ENCODE measurements around the gene USP36. TPM values are rescaled to one million over a fixed set of nuclear protein-coding genes. Genes with fewer than 3 reads are reported as not detected.
"Not testable (repeated sequence)": the region's sequence is repeated elsewhere in the genome, so short reads cannot be mapped to it uniquely, and the experiment has no call there.

Gene USP36
- total RNA-seq, 5 donors from 2014 or later (not counting 1 experiment from before 2014, with no cell fraction given), result 132 to 487 (median 143) TPM

- DNase-seq, result no peak
- Mint-ChIP-seq H3K27ac (no peak overlapping the region), H3K27me3 (peaks cover 0 to 16% of the 10 kb centered on the region in 2 donors), H3K9me3 (no peaks in the 10 kb centered on the region), H3K4me1 (peaks cover 2 to 17% (median 4%) of the 10 kb centered on the region in 3 donors), H3K36me3 (no peaks in the 10 kb centered on the region), H3K4me3 (no peak overlapping the region)
- 82% methylated on average over 9 of the region's 21 CpGs for WGBS (ENCODE audit: insufficient coverage)
- Histone ChIP-seq H3K27me3 (replicated peaks in 1 of 2; ENCODE audit: control insufficient read depth in 2 of 2, extremely low read depth in 1 of 2, insufficient read depth in 2 of 2, low read length in 1 of 2) (peaks cover 0 to 18% of the 10 kb centered on the region in 2 experiments), H3K4me3 (ENCODE audit: control insufficient read depth in 1 of 2, extremely low read depth in 1 of 2, low read length in 1 of 2) (no peak overlapping the region), H3K9me3 (no peaks in the 10 kb centered on the region), H3K36me3 (ENCODE audit: control insufficient read depth in 2 of 2, extremely low read depth in 1 of 2, insufficient read depth in 1 of 2, low read length in 1 of 2) (no peaks in the 10 kb centered on the region), H3K4me1 (ENCODE audit: control insufficient read depth in 1 of 2, extremely low read depth in 1 of 2, insufficient read depth in 2 of 2, low read length in 2 of 2) (peaks cover 0 to 1% of the 10 kb centered on the region in 2 experiments), H3K27ac (ENCODE audit: low read length) (no peak overlapping the region)
- CTCF ChIA-PET, result interaction anchor here in 1 of 2 donors (0.7 kb wide), 1 partner anchor 19 kb away, joined by 11 read pairs; no protein-coding TSS in a partner anchor
- POLR2A ChIA-PET, result interaction anchor here in 1 of 2 donors (0.5 to 0.7 kb wide), 3 partner anchors 11 to 27 kb away, joined by 3 read pairs; no protein-coding TSS in a partner anchor
- no peak for ATAC-seq (replicated peaks in 1 of 4)
Observed at GRCh38 chr17:78873519-78874340, 33.1 kb upstream of the USP36 start.

- H3K4me3 ChIP-seq (ENCODE audit: control insufficient read depth in 1 of 2, extremely low read depth in 1 of 2, low read length in 1 of 2), result no peak overlapping the region
- H3K36me3 ChIP-seq (ENCODE audit: control insufficient read depth in 2 of 2, extremely low read depth in 1 of 2, insufficient read depth in 1 of 2, low read length in 1 of 2), result no peaks in the 10 kb centered on the region
- no peak overlapping the region for H3K27ac ChIP-seq (ENCODE audit: low read length)
- H3K27ac Mint-ChIP-seq, result no peak overlapping the region
- ATAC-seq (replicated peaks in 1 of 4) (no peak), DNase-seq (no peak)
- no peaks in the 10 kb centered on the region for H3K4me1 ChIP-seq (ENCODE audit: control insufficient read depth in 1 of 2, extremely low read depth in 1 of 2, insufficient read depth in 2 of 2, low read length in 2 of 2)
- H3K9me3 Mint-ChIP-seq, result no peaks in the 10 kb centered on the region
- WGBS (ENCODE audit: insufficient coverage), result 80% methylated on average over 2 of the region's 6 CpGs
- H3K4me3 Mint-ChIP-seq, result no peak overlapping the region
- ChIA-PET POLR2A (interaction anchor here in 1 of 2 donors (0.7 kb wide), 1 partner anchor 115 kb away, joined by 4 read pairs; no protein-coding TSS in a partner anchor), CTCF (interaction anchor here in 1 of 2 donors (0.7 kb wide), 1 partner anchor 52 kb away, joined by 3 read pairs; no protein-coding TSS in a partner anchor)
- peaks cover 0 to 12% (median 2%) of the 10 kb centered on the region in 3 donors for H3K4me1 Mint-ChIP-seq
- no peaks in the 10 kb centered on the region for H3K9me3 ChIP-seq
- H3K27me3 Mint-ChIP-seq, result peaks cover 0 to 12% of the 10 kb centered on the region in 2 donors
- peaks cover 0 to 13% of the 10 kb centered on the region in 2 experiments for H3K27me3 ChIP-seq (replicated peaks in 1 of 2; ENCODE audit: control insufficient read depth in 2 of 2, extremely low read depth in 1 of 2, insufficient read depth in 2 of 2, low read length in 1 of 2)
- H3K36me3 Mint-ChIP-seq, result no peaks in the 10 kb centered on the region
Observed at GRCh38 chr17:78872486-78872885, 31.9 kb upstream of the USP36 start.

GRCh38 chr17:78870621-78871020 is 30.0 kb upstream of the USP36 start:
- ChIA-PET POLR2A (no interaction called here), CTCF (no interaction called here)
- H3K27me3 Mint-ChIP-seq, result peaks cover 0 to 1% of the 10 kb centered on the region in 2 donors
- no peak for ATAC-seq (replicated peaks in 1 of 4)
- Histone ChIP-seq H3K27ac (ENCODE audit: low read length) (no peak overlapping the region), H3K36me3 (ENCODE audit: control insufficient read depth in 2 of 2, extremely low read depth in 1 of 2, insufficient read depth in 1 of 2, low read length in 1 of 2) (no peaks in the 10 kb centered on the region), H3K4me3 (ENCODE audit: control insufficient read depth in 1 of 2, extremely low read depth in 1 of 2, low read length in 1 of 2) (no peak overlapping the region), H3K4me1 (ENCODE audit: control insufficient read depth in 1 of 2, extremely low read depth in 1 of 2, insufficient read depth in 2 of 2, low read length in 2 of 2) (peaks cover 0 to 5% of the 10 kb centered on the region in 2 experiments), H3K27me3 (replicated peaks in 1 of 2; ENCODE audit: control insufficient read depth in 2 of 2, extremely low read depth in 1 of 2, insufficient read depth in 2 of 2, low read length in 1 of 2) (peaks cover 0 to 16% of the 10 kb centered on the region in 2 experiments), H3K9me3 (no peaks in the 10 kb centered on the region)
- no peaks in the 10 kb centered on the region for H3K9me3 Mint-ChIP-seq
- H3K36me3 Mint-ChIP-seq, result no peaks in the 10 kb centered on the region
- H3K4me1 Mint-ChIP-seq, result peaks cover 0 to 3% (median 3%) of the 10 kb centered on the region in 3 donors
- 88% methylated on average over 11 of the region's 15 CpGs for WGBS (ENCODE audit: insufficient coverage)
- no peak overlapping the region for H3K27ac Mint-ChIP-seq
- DNase-seq, result no peak
- no peak overlapping the region for H3K4me3 Mint-ChIP-seq

GRCh38 chr17:78868391-78868790 is 27.8 kb upstream of the USP36 start:
- Mint-ChIP-seq H3K4me1 (peaks cover 0 to 4% (median 3%) of the 10 kb centered on the region in 3 donors), H3K4me3 (no peak overlapping the region), H3K36me3 (no peaks in the 10 kb centered on the region), H3K9me3 (no peaks in the 10 kb centered on the region), H3K27ac (no peak overlapping the region), H3K27me3 (peaks cover 0 to 2% of the 10 kb centered on the region in 2 donors)
- Histone ChIP-seq H3K4me3 (ENCODE audit: control insufficient read depth in 1 of 2, extremely low read depth in 1 of 2, low read length in 1 of 2) (no peak overlapping the region), H3K4me1 (ENCODE audit: control insufficient read depth in 1 of 2, extremely low read depth in 1 of 2, insufficient read depth in 2 of 2, low read length in 2 of 2) (peaks cover 0 to 5% of the 10 kb centered on the region in 2 experiments), H3K36me3 (ENCODE audit: control insufficient read depth in 2 of 2, extremely low read depth in 1 of 2, insufficient read depth in 1 of 2, low read length in 1 of 2) (no peaks in the 10 kb centered on the region), H3K27ac (ENCODE audit: low read length) (no peak overlapping the region), H3K9me3 (no peaks in the 10 kb centered on the region), H3K27me3 (replicated peaks in 1 of 2; ENCODE audit: control insufficient read depth in 2 of 2, extremely low read depth in 1 of 2, insufficient read depth in 2 of 2, low read length in 1 of 2) (peaks cover 0 to 16% of the 10 kb centered on the region in 2 experiments)
- CTCF ChIA-PET, result interaction anchor here in 1 of 2 donors (0.5 kb wide), 1 partner anchor 729 kb away, joined by 3 read pairs; no protein-coding TSS in a partner anchor
- ATAC-seq (replicated peaks in 1 of 4) (no peak), DNase-seq (no peak)
- POLR2A ChIA-PET, result interaction anchor here in 1 of 2 donors (0.6 kb wide), 2 partner anchors 32 to 37 kb away, joined by 3 read pairs; no protein-coding TSS in a partner anchor
- 50% methylated on average over 1 of the region's 7 CpGs for WGBS (ENCODE audit: insufficient coverage)

- H3K9me3 Mint-ChIP-seq; H3K27ac Mint-ChIP-seq; H3K36me3 ChIP-seq (ENCODE audit: control insufficient read depth in 2 of 2, extremely low read depth in 1 of 2, insufficient read depth in 1 of 2, low read length in 1 of 2); POLR2A ChIA-PET; DNase-seq; H3K36me3 Mint-ChIP-seq; H3K4me3 Mint-ChIP-seq; H3K4me3 ChIP-seq (ENCODE audit: control insufficient read depth in 1 of 2, extremely low read depth in 1 of 2, low read length in 1 of 2); H3K27ac ChIP-seq (ENCODE audit: low read length); ATAC-seq (replicated peaks in 1 of 4); H3K4me1 ChIP-seq (ENCODE audit: control insufficient read depth in 1 of 2, extremely low read depth in 1 of 2, insufficient read depth in 2 of 2, low read length in 2 of 2); H3K4me1 Mint-ChIP-seq; H3K27me3 Mint-ChIP-seq; H3K9me3 ChIP-seq: not testable (repeated sequence)
- CTCF ChIA-PET, result interaction anchor here in 1 of 2 donors (1.9 kb wide), 1 partner anchor 104 kb away, joined by 4 read pairs; no protein-coding TSS in a partner anchor
- peaks cover 0 to 16% of the 10 kb centered on the region in 2 experiments for H3K27me3 ChIP-seq (replicated peaks in 1 of 2; ENCODE audit: control insufficient read depth in 2 of 2, extremely low read depth in 1 of 2, insufficient read depth in 2 of 2, low read length in 1 of 2)
- 50% methylated on average over 1 of the region's 3 CpGs for WGBS (ENCODE audit: insufficient coverage)
Observed at GRCh38 chr17:78867046-78867445, 26.4 kb upstream of the USP36 start.

- H3K9me3 ChIP-seq, result no peaks in the 10 kb centered on the region
- ATAC-seq (replicated peaks in 1 of 4), result peak; percentile 65 to 76 (median 68)
- Mint-ChIP-seq H3K36me3 (no peaks in the 10 kb centered on the region), H3K27ac (peak overlapping the region in 1 of 2 donors; percentile 52), H3K27me3 (peaks cover 0 to 2% of the 10 kb centered on the region in 2 donors), H3K4me3 (no peak overlapping the region), H3K9me3 (no peaks in the 10 kb centered on the region), H3K4me1 (peaks cover 0 to 4% (median 3%) of the 10 kb centered on the region in 3 donors)
- H3K27ac ChIP-seq (ENCODE audit: low read length), result no peak overlapping the region
- peaks cover 0 to 5% of the 10 kb centered on the region in 2 experiments for H3K4me1 ChIP-seq (ENCODE audit: control insufficient read depth in 1 of 2, extremely low read depth in 1 of 2, insufficient read depth in 2 of 2, low read length in 2 of 2)
- CTCF ChIA-PET, result interaction anchor here (0.6 to 1.9 kb wide), 11 partner anchors 11 to 106 kb away, joined by 3 to 12 read pairs (median 4); no protein-coding TSS in a partner anchor
- no peak overlapping the region for H3K4me3 ChIP-seq (ENCODE audit: control insufficient read depth in 1 of 2, extremely low read depth in 1 of 2, low read length in 1 of 2)
- no peaks in the 10 kb centered on the region for H3K36me3 ChIP-seq (ENCODE audit: control insufficient read depth in 2 of 2, extremely low read depth in 1 of 2, insufficient read depth in 1 of 2, low read length in 1 of 2)
- peaks cover 0 to 16% of the 10 kb centered on the region in 2 experiments for H3K27me3 ChIP-seq (replicated peaks in 1 of 2; ENCODE audit: control insufficient read depth in 2 of 2, extremely low read depth in 1 of 2, insufficient read depth in 2 of 2, low read length in 1 of 2)
- peak in 27 of 35 experiments; percentile 10 to 75 (median 48) for DNase-seq
- POLR2A ChIA-PET, result interaction anchor here in 1 of 2 donors (0.6 kb wide), 1 partner anchor 13 kb away, joined by 3 read pairs; no protein-coding TSS in a partner anchor
- WGBS (ENCODE audit: insufficient coverage), result 31% methylated on average over 10 of the region's 19 CpGs
Observed at GRCh38 chr17:78865682-78866390, 25.2 kb upstream of the USP36 start.

All from T-cell (primary cell).